HCT116 (cell line): Measurements from ENCODE around the gene MIAT.

ENCODE experiments used
- EGR1 ChIP-seq: IDR thresholded peaks from 2 replicates; pipeline ENCODE4 v1.6.1; 2012; ENCODE audit warnings: low read depth
- ELF1 ChIP-seq: IDR thresholded peaks from 2 replicates; pipeline ENCODE4 v1.6.1; 2012; ENCODE audit warnings: low read depth, borderline replicate concordance
- EZH2 ChIP-seq: fragments of 200-600 bp; sonication (generic); IDR thresholded peaks from 2 replicates; pipeline ENCODE4 v1.6.1; 2017; ENCODE audit warnings: antibody characterized with exemption, mixed run types
- EZH2phosphoT487 ChIP-seq: fragments of 200-600 bp; IDR thresholded peaks from 2 replicates; pipeline ENCODE4 v1.6.1; 2018; ENCODE audit warnings: antibody characterized with exemption, borderline replicate concordance
- POLR2A ChIP-seq: IDR thresholded peaks from 2 replicates; pipeline ENCODE4 v1.7.0; 2011; ENCODE audit warnings: borderline replicate concordance; ENCODE audit not compliant: insufficient read depth, insufficient read length; ENCODE audit errors: extremely low read depth
- POLR2AphosphoS5 ChIP-seq: IDR thresholded peaks from 2 replicates; pipeline ENCODE4 v1.6.1; 2011; ENCODE audit warnings: mild to moderate bottlenecking, low read depth, low read length, moderate library complexity
- RAD21 ChIP-seq: IDR thresholded peaks from 2 replicates; pipeline ENCODE4 v1.6.1; 2012; ENCODE audit warnings: low read depth, mild to moderate bottlenecking
- YY1 ChIP-seq: IDR thresholded peaks from 2 replicates; pipeline ENCODE4 v1.6.1; 2011; ENCODE audit warnings: low read length, low read depth, moderate library complexity, mild to moderate bottlenecking; ENCODE audit not compliant: insufficient replicate concordance; ENCODE audit errors: extremely low read depth
- ZNF274 ChIP-seq: fragments of 200-500 bp; sonication (Bioruptor generic); IDR thresholded peaks from 2 replicates; pipeline ENCODE4 v1.6.1; 2014; ENCODE audit warnings: mild to moderate bottlenecking, low read depth, low read length, inconsistent platforms
- TF ChIP-seq, protein P1 (sequence below), 3 experiments: fragments of 200-600 bp in 1 of 3; sonication (generic) in 1 of 3; IDR thresholded peaks in 2 of 3; conservative IDR thresholded peaks in 1 of 3; 2 replicates each; pipeline ENCODE4 v1.5.1; 2012 to 2017; ENCODE audit warnings: low read depth in 2 of 3, low read length in 2 of 3, antibody characterized with exemption in 1 of 3, borderline replicate concordance in 1 of 3, control low read depth in 1 of 3, mild to moderate bottlenecking in 1 of 3, mixed read lengths in 1 of 3, mixed run types in 1 of 3, moderate library complexity in 1 of 3; ENCODE audit not compliant: insufficient read depth in 1 of 3
- TF ChIP-seq, protein P2 (sequence below): IDR thresholded peaks from 2 replicates; pipeline ENCODE4 v1.6.1; 2012; ENCODE audit warnings: low read depth
- TF ChIP-seq, protein P3 (sequence below): IDR thresholded peaks from 2 replicates; pipeline ENCODE4 v1.6.1; 2011; ENCODE audit warnings: mild to moderate bottlenecking, low read length, moderate library complexity; ENCODE audit not compliant: insufficient replicate concordance; ENCODE audit errors: extremely low read depth

DNA sequence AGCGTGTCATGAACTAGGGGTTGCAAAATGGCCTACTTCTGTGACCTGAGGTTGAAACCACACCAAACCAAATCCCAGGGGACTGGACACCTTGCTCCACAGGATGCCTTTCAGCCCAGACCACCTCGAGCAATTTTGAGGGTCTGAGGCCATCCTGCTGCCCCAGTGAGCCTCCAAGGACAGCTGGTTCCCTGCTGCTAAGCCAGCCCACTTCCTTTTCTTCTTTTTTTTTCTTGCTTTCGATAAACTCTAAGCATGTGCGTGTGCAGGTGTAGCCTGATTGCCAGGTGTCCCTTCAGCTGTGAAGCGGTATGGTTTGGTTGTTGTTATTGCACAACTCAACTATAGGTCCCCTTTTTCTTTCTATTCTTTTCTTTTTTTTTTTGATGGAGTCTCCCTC, 42.2 kb upstream of the MIAT start:
- TF ChIP-seq, protein P1, sequence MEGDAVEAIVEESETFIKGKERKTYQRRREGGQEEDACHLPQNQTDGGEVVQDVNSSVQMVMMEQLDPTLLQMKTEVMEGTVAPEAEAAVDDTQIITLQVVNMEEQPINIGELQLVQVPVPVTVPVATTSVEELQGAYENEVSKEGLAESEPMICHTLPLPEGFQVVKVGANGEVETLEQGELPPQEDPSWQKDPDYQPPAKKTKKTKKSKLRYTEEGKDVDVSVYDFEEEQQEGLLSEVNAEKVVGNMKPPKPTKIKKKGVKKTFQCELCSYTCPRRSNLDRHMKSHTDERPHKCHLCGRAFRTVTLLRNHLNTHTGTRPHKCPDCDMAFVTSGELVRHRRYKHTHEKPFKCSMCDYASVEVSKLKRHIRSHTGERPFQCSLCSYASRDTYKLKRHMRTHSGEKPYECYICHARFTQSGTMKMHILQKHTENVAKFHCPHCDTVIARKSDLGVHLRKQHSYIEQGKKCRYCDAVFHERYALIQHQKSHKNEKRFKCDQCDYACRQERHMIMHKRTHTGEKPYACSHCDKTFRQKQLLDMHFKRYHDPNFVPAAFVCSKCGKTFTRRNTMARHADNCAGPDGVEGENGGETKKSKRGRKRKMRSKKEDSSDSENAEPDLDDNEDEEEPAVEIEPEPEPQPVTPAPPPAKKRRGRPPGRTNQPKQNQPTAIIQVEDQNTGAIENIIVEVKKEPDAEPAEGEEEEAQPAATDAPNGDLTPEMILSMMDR (IDR thresholded peaks at IDR 0.05 in 2 of 3, conservative IDR thresholded peaks at IDR 0.05 in 1 of 3; ENCODE audit: borderline replicate concordance in 1 of 3, insufficient read depth in 1 of 3, low read depth in 2 of 3, low read length in 2 of 3), result no peak
- TF ChIP-seq POLR2AphosphoS5 (no peak), RAD21 (no peak), EZH2phosphoT487 (no peak), ZNF274 (no peak), ELF1 (no peak), POLR2A (no peak), EZH2 (no peak), EGR1 (no peak), YY1 (no peak)
- TF ChIP-seq, protein P2, sequence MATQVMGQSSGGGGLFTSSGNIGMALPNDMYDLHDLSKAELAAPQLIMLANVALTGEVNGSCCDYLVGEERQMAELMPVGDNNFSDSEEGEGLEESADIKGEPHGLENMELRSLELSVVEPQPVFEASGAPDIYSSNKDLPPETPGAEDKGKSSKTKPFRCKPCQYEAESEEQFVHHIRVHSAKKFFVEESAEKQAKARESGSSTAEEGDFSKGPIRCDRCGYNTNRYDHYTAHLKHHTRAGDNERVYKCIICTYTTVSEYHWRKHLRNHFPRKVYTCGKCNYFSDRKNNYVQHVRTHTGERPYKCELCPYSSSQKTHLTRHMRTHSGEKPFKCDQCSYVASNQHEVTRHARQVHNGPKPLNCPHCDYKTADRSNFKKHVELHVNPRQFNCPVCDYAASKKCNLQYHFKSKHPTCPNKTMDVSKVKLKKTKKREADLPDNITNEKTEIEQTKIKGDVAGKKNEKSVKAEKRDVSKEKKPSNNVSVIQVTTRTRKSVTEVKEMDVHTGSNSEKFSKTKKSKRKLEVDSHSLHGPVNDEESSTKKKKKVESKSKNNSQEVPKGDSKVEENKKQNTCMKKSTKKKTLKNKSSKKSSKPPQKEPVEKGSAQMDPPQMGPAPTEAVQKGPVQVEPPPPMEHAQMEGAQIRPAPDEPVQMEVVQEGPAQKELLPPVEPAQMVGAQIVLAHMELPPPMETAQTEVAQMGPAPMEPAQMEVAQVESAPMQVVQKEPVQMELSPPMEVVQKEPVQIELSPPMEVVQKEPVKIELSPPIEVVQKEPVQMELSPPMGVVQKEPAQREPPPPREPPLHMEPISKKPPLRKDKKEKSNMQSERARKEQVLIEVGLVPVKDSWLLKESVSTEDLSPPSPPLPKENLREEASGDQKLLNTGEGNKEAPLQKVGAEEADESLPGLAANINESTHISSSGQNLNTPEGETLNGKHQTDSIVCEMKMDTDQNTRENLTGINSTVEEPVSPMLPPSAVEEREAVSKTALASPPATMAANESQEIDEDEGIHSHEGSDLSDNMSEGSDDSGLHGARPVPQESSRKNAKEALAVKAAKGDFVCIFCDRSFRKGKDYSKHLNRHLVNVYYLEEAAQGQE, result no peak
- TF ChIP-seq, protein P3, sequence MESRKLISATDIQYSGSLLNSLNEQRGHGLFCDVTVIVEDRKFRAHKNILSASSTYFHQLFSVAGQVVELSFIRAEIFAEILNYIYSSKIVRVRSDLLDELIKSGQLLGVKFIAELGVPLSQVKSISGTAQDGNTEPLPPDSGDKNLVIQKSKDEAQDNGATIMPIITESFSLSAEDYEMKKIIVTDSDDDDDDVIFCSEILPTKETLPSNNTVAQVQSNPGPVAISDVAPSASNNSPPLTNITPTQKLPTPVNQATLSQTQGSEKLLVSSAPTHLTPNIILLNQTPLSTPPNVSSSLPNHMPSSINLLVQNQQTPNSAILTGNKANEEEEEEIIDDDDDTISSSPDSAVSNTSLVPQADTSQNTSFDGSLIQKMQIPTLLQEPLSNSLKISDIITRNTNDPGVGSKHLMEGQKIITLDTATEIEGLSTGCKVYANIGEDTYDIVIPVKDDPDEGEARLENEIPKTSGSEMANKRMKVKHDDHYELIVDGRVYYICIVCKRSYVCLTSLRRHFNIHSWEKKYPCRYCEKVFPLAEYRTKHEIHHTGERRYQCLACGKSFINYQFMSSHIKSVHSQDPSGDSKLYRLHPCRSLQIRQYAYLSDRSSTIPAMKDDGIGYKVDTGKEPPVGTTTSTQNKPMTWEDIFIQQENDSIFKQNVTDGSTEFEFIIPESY, result no peak
